Measurements from ENCODE around the gene TMOD1. TPM values are rescaled to one million over a fixed set of nuclear protein-coding genes. Genes with fewer than 3 reads are reported as not detected.
"Not testable (repeated sequence)": the region's sequence is repeated elsewhere in the genome, so short reads cannot be mapped to it uniquely, and the experiment has no call there.

The TMOD1 gene
- total RNA-seq, 1 experiment from 2014 or later = 0.14 TPM

DNA sequence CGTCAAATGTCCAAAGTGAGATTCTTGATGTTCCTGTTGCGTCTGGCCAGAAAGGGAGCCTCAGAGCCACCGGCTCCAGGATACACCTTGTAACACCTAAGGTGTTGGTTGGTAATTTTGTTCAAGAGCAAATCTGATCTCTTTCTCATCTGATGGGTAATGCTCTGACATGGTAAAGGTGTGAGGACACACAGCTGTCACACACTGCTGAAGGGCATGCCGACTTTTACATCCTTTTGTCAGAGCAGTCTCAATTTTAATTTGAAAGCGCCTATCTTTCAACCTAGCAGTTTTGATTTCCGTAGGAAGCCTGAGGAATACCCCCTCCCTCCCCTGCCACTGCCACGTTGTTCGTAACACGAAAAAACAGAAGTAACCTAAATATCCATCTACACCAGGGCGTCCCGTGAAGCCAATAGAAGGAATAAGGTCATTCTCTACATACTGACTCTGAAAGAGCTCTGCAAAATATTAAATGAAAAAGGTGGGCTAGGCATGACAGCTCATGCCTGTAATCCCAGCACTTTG, 74.3 kb downstream of the TMOD1 start:
- Mint-ChIP-seq H3K27ac (ENCODE audit: unreplicated experiment) (no peak overlapping the region), H3K27me3 (ENCODE audit: unreplicated experiment) (peaks cover 15% of the 10 kb centered on the region), H3K4me1 (ENCODE audit: low read depth, unreplicated experiment) (no peaks in the 10 kb centered on the region), H3K4me3 (ENCODE audit: low read depth, unreplicated experiment) (no peak overlapping the region), H3K36me3 (ENCODE audit: insufficient read depth, unreplicated experiment) (no peaks in the 10 kb centered on the region), H3K9me3 (ENCODE audit: low read depth, unreplicated experiment) (no peaks in the 10 kb centered on the region)
- CTCF ChIA-PET = no interaction called here
- BruUV-seq (replicated peaks) = no TSS peak
- intact Hi-C loops (cut with micrococcal nuclease; ENCODE audit: unreplicated experiment) = no loop called here
- TF ChIP-seq CTCF (IDR thresholded peaks at IDR 0.05; ENCODE audit: unreplicated experiment) = no peak
- DNase-seq = no peak

- DNase-seq = no peak
- Mint-ChIP-seq H3K36me3 (ENCODE audit: insufficient read depth, unreplicated experiment) (no peaks in the 10 kb centered on the region), H3K4me3 (ENCODE audit: low read depth, unreplicated experiment) (no peak overlapping the region), H3K27ac (ENCODE audit: unreplicated experiment) (no peak overlapping the region), H3K4me1 (ENCODE audit: low read depth, unreplicated experiment) (no peaks in the 10 kb centered on the region), H3K9me3 (ENCODE audit: low read depth, unreplicated experiment) (no peaks in the 10 kb centered on the region), H3K27me3 (ENCODE audit: unreplicated experiment) (peaks cover 15% of the 10 kb centered on the region)
- intact Hi-C loops (cut with micrococcal nuclease; ENCODE audit: unreplicated experiment) = no loop called here
- TF ChIP-seq CTCF (IDR thresholded peaks at IDR 0.05; ENCODE audit: unreplicated experiment) = no peak
- CTCF ChIA-PET = no interaction called here
- BruUV-seq (replicated peaks) = no TSS peak
Measured at GRCh38 chr9:97577051-97577450, 75.6 kb downstream of the TMOD1 start.

DNA sequence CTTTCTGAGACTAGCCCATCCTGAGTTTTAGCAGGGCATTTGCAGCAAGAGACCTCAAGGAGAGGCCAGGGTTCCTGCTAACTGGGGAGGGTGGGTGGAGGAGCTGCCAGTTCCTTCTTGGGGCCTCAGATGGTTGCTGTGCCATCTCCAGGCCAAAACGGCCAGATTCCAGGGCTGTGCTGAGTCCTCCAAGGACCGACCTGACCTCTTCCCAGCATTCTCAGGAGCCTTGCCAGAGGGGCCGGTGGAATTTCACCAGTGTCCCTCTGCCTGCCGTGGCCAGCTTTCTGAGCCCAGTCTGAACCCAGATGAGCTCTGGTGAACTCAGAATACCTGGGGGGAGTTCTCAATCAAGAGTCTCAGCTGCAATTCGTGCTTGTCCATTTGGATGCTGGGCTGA, 77.4 kb downstream of the TMOD1 start:
- no TSS peak for BruUV-seq (replicated peaks)
- CTCF ChIA-PET = no interaction called here
- Mint-ChIP-seq H3K27me3 (ENCODE audit: unreplicated experiment) (peaks cover 15% of the 10 kb centered on the region), H3K4me3 (ENCODE audit: low read depth, unreplicated experiment) (no peak overlapping the region), H3K4me1 (ENCODE audit: low read depth, unreplicated experiment) (no peaks in the 10 kb centered on the region), H3K36me3 (ENCODE audit: insufficient read depth, unreplicated experiment) (no peaks in the 10 kb centered on the region), H3K9me3 (ENCODE audit: low read depth, unreplicated experiment) (no peaks in the 10 kb centered on the region), H3K27ac (ENCODE audit: unreplicated experiment) (no peak overlapping the region)
- no peak for TF ChIP-seq CTCF (IDR thresholded peaks at IDR 0.05; ENCODE audit: unreplicated experiment)
- intact Hi-C loops (cut with micrococcal nuclease; ENCODE audit: unreplicated experiment) = no loop called here
- DNase-seq = no peak

DNA sequence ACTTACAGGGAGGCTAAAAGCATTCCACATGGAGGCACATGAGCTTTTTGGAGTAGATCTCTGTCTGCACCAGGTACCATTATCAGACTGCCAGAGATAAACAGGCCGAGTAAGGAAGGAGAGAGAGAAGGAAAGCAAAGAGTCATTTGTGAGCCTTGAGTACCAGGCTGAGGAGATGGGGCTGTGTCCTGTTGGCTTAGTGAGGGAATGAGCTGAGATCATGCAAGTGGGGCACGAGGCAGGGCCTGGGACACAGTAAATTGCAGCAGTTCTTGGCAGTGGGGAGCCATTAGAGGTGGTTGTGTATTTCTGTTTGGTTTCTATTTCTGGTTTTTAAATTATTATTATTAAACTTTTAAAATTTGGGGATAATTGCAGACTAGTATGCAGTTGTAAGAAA, 78.4 kb downstream of the TMOD1 start:
- BruUV-seq (replicated peaks) = no TSS peak
- intact Hi-C loops (cut with micrococcal nuclease; ENCODE audit: unreplicated experiment) = no loop called here
- peaks cover 15% of the 10 kb centered on the region for H3K27me3 Mint-ChIP-seq (ENCODE audit: unreplicated experiment)
- H3K9me3 Mint-ChIP-seq (ENCODE audit: low read depth, unreplicated experiment) = no peaks in the 10 kb centered on the region
- H3K4me1 Mint-ChIP-seq (ENCODE audit: low read depth, unreplicated experiment) = no peaks in the 10 kb centered on the region
- H3K27ac Mint-ChIP-seq (ENCODE audit: unreplicated experiment) = no peak overlapping the region
- H3K4me3 Mint-ChIP-seq (ENCODE audit: low read depth, unreplicated experiment) = no peak overlapping the region
- CTCF ChIA-PET = no interaction called here
- no peak for TF ChIP-seq CTCF (IDR thresholded peaks at IDR 0.05; ENCODE audit: unreplicated experiment)
- DNase-seq = no peak
- no peaks in the 10 kb centered on the region for H3K36me3 Mint-ChIP-seq (ENCODE audit: insufficient read depth, unreplicated experiment)

DNA sequence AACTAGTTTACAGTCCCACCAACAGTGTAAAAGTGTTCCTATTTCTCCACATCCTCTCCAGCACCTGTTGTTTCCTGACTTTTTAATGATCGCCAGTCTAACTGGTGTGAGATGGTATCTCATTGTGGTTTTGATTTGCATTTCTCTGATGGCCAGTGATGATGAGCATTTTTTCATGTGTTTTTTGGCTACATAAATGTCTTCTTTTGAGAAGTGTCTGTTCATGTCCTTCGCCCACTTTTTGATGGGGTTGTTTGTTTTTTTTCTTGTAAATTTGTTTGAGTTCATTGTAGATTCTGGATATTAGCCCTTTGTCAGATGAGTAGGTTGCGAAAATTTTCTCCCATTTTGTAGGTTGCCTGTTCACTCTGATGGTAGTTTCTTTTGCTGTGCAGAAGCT, 80.1 kb downstream of the TMOD1 start:
- DNase-seq = not testable (repeated sequence)

DNA sequence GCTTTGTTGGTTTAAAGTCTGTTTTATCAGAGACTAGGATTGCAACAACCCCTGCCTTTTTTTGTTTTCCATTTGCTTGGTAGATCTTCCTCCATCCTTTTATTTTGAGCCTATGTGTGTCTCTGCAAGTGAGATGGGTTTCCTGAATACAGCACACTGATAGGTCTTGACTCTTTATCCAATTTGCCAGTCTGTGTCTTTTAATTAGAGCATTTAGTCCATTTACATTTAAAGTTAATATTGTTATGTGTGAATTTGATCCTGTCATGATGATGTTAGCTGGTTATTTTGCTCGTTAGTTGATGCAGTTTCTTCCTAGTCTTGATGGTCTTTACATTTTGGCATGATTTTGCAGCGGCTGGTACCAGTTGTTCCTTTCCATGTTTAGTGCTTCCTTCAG, 83.3 kb downstream of the TMOD1 start:
- not testable (repeated sequence) for H3K36me3 Mint-ChIP-seq (ENCODE audit: insufficient read depth, unreplicated experiment); H3K4me1 Mint-ChIP-seq (ENCODE audit: low read depth, unreplicated experiment); BruUV-seq (replicated peaks)

More for the DNA sequence above, 80.1 kb downstream of the TMOD1 start:
- peaks cover 15% of the 10 kb centered on the region for H3K27me3 Mint-ChIP-seq (ENCODE audit: unreplicated experiment)
- H3K4me3 Mint-ChIP-seq (ENCODE audit: low read depth, unreplicated experiment); H3K4me1 Mint-ChIP-seq (ENCODE audit: low read depth, unreplicated experiment); BruUV-seq (replicated peaks); H3K27ac Mint-ChIP-seq (ENCODE audit: unreplicated experiment); H3K36me3 Mint-ChIP-seq (ENCODE audit: insufficient read depth, unreplicated experiment); CTCF ChIA-PET; intact Hi-C loops (cut with micrococcal nuclease; ENCODE audit: unreplicated experiment); H3K9me3 Mint-ChIP-seq (ENCODE audit: low read depth, unreplicated experiment): not testable (repeated sequence)

DNA sequence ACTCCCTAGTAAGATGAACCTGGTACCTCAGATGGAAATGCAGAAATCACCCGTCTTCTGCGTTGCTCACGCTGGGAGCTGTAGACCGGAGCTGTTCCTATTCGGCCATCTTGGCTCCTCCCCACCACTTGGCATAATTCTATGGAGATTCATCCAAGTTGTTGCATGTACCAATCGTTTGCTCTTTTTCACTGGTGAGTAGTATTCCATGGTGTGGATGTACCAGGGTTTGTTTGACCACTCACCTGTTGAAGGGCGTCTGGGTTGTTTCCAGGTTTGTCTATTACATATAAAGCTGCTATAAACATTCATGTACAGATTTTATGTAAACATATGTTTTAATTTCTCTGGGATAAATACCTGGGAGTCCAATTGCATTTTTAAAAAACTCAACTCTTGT, 85.4 kb downstream of the TMOD1 start:
- H3K27me3 Mint-ChIP-seq (ENCODE audit: unreplicated experiment); DNase-seq; CTCF ChIA-PET; H3K4me1 Mint-ChIP-seq (ENCODE audit: low read depth, unreplicated experiment); intact Hi-C loops (cut with micrococcal nuclease; ENCODE audit: unreplicated experiment); H3K27ac Mint-ChIP-seq (ENCODE audit: unreplicated experiment); BruUV-seq (replicated peaks); H3K9me3 Mint-ChIP-seq (ENCODE audit: low read depth, unreplicated experiment); H3K4me3 Mint-ChIP-seq (ENCODE audit: low read depth, unreplicated experiment); H3K36me3 Mint-ChIP-seq (ENCODE audit: insufficient read depth, unreplicated experiment): not testable (repeated sequence)

More for the DNA sequence above, 83.3 kb downstream of the TMOD1 start:
- H3K9me3 Mint-ChIP-seq (ENCODE audit: low read depth, unreplicated experiment); H3K27ac Mint-ChIP-seq (ENCODE audit: unreplicated experiment); DNase-seq; H3K4me3 Mint-ChIP-seq (ENCODE audit: low read depth, unreplicated experiment); H3K27me3 Mint-ChIP-seq (ENCODE audit: unreplicated experiment); intact Hi-C loops (cut with micrococcal nuclease; ENCODE audit: unreplicated experiment); CTCF ChIA-PET: not testable (repeated sequence)
